ENCODE measurements around the gene TPPP3.

- TF ChIP-seq, protein P1, sequence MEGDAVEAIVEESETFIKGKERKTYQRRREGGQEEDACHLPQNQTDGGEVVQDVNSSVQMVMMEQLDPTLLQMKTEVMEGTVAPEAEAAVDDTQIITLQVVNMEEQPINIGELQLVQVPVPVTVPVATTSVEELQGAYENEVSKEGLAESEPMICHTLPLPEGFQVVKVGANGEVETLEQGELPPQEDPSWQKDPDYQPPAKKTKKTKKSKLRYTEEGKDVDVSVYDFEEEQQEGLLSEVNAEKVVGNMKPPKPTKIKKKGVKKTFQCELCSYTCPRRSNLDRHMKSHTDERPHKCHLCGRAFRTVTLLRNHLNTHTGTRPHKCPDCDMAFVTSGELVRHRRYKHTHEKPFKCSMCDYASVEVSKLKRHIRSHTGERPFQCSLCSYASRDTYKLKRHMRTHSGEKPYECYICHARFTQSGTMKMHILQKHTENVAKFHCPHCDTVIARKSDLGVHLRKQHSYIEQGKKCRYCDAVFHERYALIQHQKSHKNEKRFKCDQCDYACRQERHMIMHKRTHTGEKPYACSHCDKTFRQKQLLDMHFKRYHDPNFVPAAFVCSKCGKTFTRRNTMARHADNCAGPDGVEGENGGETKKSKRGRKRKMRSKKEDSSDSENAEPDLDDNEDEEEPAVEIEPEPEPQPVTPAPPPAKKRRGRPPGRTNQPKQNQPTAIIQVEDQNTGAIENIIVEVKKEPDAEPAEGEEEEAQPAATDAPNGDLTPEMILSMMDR (IDR thresholded peaks at IDR 0.05) = no peak
- no peak for TF ChIP-seq POLR2A (IDR thresholded peaks at IDR 0.05)
Observed at GRCh38 chr16:67429799-67430503, 36.7 kb upstream of the TPPP3 start.
